Loucy (cell line): ENCODE data around the gene USP22.

Experiments
- H2AFZ ChIP-seq: fragments of 200-600 bp; sonication (generic); 2 replicates; pipeline ENCODE4 v1.6.0; 2016; ENCODE audit warnings: antibody characterized with exemption, mild to moderate bottlenecking, low read length, moderate library complexity
- H3F3A ChIP-seq: fragments of 200-600 bp; 2 replicates; pipeline ENCODE4 v1.6.0; 2016; ENCODE audit warnings: antibody characterized with exemption, low read depth, mild to moderate bottlenecking
- H3K27me3 ChIP-seq: fragments of 200-600 bp; sonication (generic); 2 replicates; pipeline ENCODE4 v1.6.1; 2014; ENCODE audit warnings: low read length, mild to moderate bottlenecking; ENCODE audit not compliant: insufficient read depth, poor library complexity, severe bottlenecking
- H3K36me3 ChIP-seq: fragments of 200-600 bp; sonication (generic); 2 replicates; pipeline ENCODE4 v1.6.1; 2016; ENCODE audit warnings: low read length; ENCODE audit not compliant: insufficient read depth
- H3K4me1 ChIP-seq: fragments of 200-600 bp; sonication (generic); 2 replicates; pipeline ENCODE4 v1.5.1; 2014; ENCODE audit warnings: low read length, mild to moderate bottlenecking; ENCODE audit not compliant: insufficient read depth, poor library complexity, severe bottlenecking
- H3K4me2 ChIP-seq: fragments of 200-600 bp; sonication (generic); 2 replicates; pipeline ENCODE4 v1.6.0; 2014; ENCODE audit warnings: antibody characterized with exemption, low read length, low read depth, mild to moderate bottlenecking; ENCODE audit not compliant: poor library complexity, severe bottlenecking
- H3K4me3 ChIP-seq: fragments of 200-600 bp; sonication (generic); 2 replicates; pipeline ENCODE4 v1.5.1; 2014; ENCODE audit warnings: low read length, mild to moderate bottlenecking, mixed read lengths; ENCODE audit not compliant: poor library complexity, severe bottlenecking
- H3K79me2 ChIP-seq: fragments of 200-600 bp; sonication (generic); 2 replicates; pipeline ENCODE4 v1.6.1; 2014; ENCODE audit warnings: low read length; ENCODE audit not compliant: insufficient read depth
- H3K9ac ChIP-seq: fragments of 200-600 bp; sonication (generic); 2 replicates; pipeline ENCODE4 v1.6.0; 2014; ENCODE audit warnings: mild to moderate bottlenecking, low read depth, low read length, moderate library complexity; ENCODE audit not compliant: poor library complexity, severe bottlenecking
- H3K9me2 ChIP-seq: fragments of 200-600 bp; sonication (generic); replicated peaks from 2 replicates; pipeline ENCODE4 v1.6.1; 2016; ENCODE audit warnings: low read depth, low read length, mixed read lengths
- H3K9me3 ChIP-seq: fragments of 200-600 bp; sonication (generic); 2 replicates; pipeline ENCODE4 v1.6.1; 2014; ENCODE audit warnings: mild to moderate bottlenecking, antibody characterized with exemption, low read length, low read depth; ENCODE audit not compliant: insufficient read depth
- H4K20me1 ChIP-seq: fragments of 200-600 bp; sonication (generic); 2 replicates; pipeline ENCODE4 v1.6.0; 2014; ENCODE audit warnings: antibody characterized with exemption, low read length, mild to moderate bottlenecking; ENCODE audit not compliant: insufficient read depth, poor library complexity, severe bottlenecking
- EZH2phosphoT487 ChIP-seq: fragments of 200-600 bp; IDR thresholded peaks from 2 replicates; pipeline ENCODE4 v1.6.1; 2018; ENCODE audit warnings: antibody characterized with exemption, mild to moderate bottlenecking, moderate library complexity, borderline replicate concordance
- TF ChIP-seq, protein P1 (sequence below): fragments of 200-600 bp; sonication (generic); conservative IDR thresholded peaks from 2 replicates; pipeline ENCODE4 v1.5.1; 2014; ENCODE audit warnings: mild to moderate bottlenecking, antibody characterized with exemption, low read length

The USP22 gene

GRCh38 chr17:21017861-21018260, 24.9 kb downstream of the USP22 start:
- Histone ChIP-seq H3K4me3 (no peak overlapping the region), H3K27me3 (no peaks in the 10 kb centered on the region), H3K79me2 (peaks cover 96% of the 10 kb centered on the region), H3F3A (no peaks in the 10 kb centered on the region), H3K36me3 (peaks cover 92% of the 10 kb centered on the region), H3K4me1 (no peaks in the 10 kb centered on the region), H2AFZ (no peak overlapping the region), H3K9ac (no peak overlapping the region), H4K20me1 (peaks cover 97% of the 10 kb centered on the region), H3K4me2 (no peak overlapping the region), H3K9me3 (no peaks in the 10 kb centered on the region), H3K9me2 (no peaks in the 10 kb centered on the region)
- TF ChIP-seq, protein P1, sequence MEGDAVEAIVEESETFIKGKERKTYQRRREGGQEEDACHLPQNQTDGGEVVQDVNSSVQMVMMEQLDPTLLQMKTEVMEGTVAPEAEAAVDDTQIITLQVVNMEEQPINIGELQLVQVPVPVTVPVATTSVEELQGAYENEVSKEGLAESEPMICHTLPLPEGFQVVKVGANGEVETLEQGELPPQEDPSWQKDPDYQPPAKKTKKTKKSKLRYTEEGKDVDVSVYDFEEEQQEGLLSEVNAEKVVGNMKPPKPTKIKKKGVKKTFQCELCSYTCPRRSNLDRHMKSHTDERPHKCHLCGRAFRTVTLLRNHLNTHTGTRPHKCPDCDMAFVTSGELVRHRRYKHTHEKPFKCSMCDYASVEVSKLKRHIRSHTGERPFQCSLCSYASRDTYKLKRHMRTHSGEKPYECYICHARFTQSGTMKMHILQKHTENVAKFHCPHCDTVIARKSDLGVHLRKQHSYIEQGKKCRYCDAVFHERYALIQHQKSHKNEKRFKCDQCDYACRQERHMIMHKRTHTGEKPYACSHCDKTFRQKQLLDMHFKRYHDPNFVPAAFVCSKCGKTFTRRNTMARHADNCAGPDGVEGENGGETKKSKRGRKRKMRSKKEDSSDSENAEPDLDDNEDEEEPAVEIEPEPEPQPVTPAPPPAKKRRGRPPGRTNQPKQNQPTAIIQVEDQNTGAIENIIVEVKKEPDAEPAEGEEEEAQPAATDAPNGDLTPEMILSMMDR: no peak
- TF ChIP-seq EZH2phosphoT487: no peak

DNA sequence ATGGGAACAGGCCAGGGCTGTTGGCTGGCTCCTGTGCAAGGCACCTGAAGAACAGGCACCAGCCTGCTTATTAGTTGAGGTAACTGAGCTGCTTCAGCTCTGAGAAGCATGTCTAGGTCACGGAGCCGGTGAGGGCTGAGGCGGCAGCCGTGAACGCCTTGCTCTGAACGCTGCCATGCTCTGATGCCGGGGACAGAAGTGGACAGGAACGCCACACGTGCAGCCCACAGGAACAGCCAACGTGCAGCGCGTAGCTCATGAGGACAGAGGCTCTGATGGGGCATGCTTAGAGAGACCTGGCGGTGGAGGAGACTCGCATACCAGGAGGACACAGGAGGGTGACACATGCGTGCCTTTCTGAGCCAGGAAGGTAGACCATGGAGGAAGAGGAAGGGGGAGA, 25.6 kb downstream of the USP22 start:
- Histone ChIP-seq H3K79me2 (peaks cover 95% of the 10 kb centered on the region), H3K9me3 (no peaks in the 10 kb centered on the region), H3K27me3 (no peaks in the 10 kb centered on the region), H3K4me1 (no peaks in the 10 kb centered on the region), H3K4me2 (no peak overlapping the region), H3F3A (no peaks in the 10 kb centered on the region), H2AFZ (no peak overlapping the region), H3K9ac (no peak overlapping the region), H3K4me3 (no peak overlapping the region), H4K20me1 (peaks cover 97% of the 10 kb centered on the region), H3K36me3 (peaks cover 94% of the 10 kb centered on the region), H3K9me2 (no peaks in the 10 kb centered on the region)
- TF ChIP-seq EZH2phosphoT487: no peak
- TF ChIP-seq, protein P1: no peak

GRCh38 chr17:21016826-21017225, 26.0 kb downstream of the USP22 start:
- Histone ChIP-seq H3K36me3 (peaks cover 98% of the 10 kb centered on the region), H3F3A (no peaks in the 10 kb centered on the region), H3K9ac (no peak overlapping the region), H3K4me1 (no peaks in the 10 kb centered on the region), H3K4me3 (no peak overlapping the region), H4K20me1 (peaks cover 97% of the 10 kb centered on the region), H3K9me3 (no peaks in the 10 kb centered on the region), H2AFZ (no peak overlapping the region), H3K79me2 (peaks cover 95% of the 10 kb centered on the region), H3K4me2 (no peak overlapping the region), H3K9me2 (no peaks in the 10 kb centered on the region), H3K27me3 (no peaks in the 10 kb centered on the region)
- TF ChIP-seq, protein P1: no peak
- no peak for TF ChIP-seq EZH2phosphoT487
